Fibroblast of peridontal ligament (primary cell): ENCODE results near the gene NCKAP5.

Source experiments
- DNase-seq: peaks from one replicate; pipeline ENCODE4 v3.0.0-alpha.2; 2010; ENCODE audit errors: extremely low read depth

Gene NCKAP5

GRCh38 chr2:133152801-133153200, 415.5 kb downstream of the NCKAP5 start:
- no peak for DNase-seq

GRCh38 chr2:133148187-133148586, 420.1 kb downstream of the NCKAP5 start:
- DNase-seq, result no peak

- DNase-seq, result peak; percentile 53
Observed at GRCh38 chr2:133146893-133147292, 421.4 kb downstream of the NCKAP5 start.

GRCh38 chr2:133143645-133144044, 424.6 kb downstream of the NCKAP5 start:
- no peak for DNase-seq

GRCh38 chr2:133142087-133142486, 426.2 kb downstream of the NCKAP5 start:
- DNase-seq, result no peak

GRCh38 chr2:133140620-133141019, 427.6 kb downstream of the NCKAP5 start:
- no peak for DNase-seq

- DNase-seq, result no peak
Observed at GRCh38 chr2:133139847-133140533, 428.3 kb downstream of the NCKAP5 start.

- DNase-seq, result no peak
Observed at GRCh38 chr2:133138693-133139092, 429.6 kb downstream of the NCKAP5 start.

GRCh38 chr2:133135035-133135654, 433.1 kb downstream of the NCKAP5 start:
- DNase-seq, result no peak

- no peak for DNase-seq
Observed at GRCh38 chr2:133130548-133131246, 437.6 kb downstream of the NCKAP5 start.

GRCh38 chr2:133124446-133124845, 443.8 kb downstream of the NCKAP5 start:
- DNase-seq, result no peak

- DNase-seq, result no peak
Observed at GRCh38 chr2:133123904-133124303, 444.4 kb downstream of the NCKAP5 start.

DNA sequence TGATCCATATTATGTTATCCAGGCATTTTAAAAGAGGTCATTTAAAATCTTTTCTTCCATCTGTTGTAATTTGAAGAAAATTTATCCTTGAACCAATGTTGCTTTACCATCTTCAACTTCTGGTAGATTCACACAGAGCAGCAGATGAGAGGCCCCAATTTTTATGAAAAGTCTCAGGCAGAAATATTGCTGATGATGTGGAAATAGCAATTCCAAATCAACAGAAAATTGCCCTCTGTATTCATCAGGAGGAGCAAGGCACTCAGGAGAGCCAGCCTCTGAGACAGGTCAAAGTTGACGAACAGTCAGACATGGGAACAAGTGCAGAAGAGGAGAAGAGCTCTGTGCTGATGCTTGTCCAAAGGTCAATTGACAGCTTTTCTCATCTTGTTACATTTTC, 444.9 kb downstream of the NCKAP5 start:
- no peak for DNase-seq

DNA sequence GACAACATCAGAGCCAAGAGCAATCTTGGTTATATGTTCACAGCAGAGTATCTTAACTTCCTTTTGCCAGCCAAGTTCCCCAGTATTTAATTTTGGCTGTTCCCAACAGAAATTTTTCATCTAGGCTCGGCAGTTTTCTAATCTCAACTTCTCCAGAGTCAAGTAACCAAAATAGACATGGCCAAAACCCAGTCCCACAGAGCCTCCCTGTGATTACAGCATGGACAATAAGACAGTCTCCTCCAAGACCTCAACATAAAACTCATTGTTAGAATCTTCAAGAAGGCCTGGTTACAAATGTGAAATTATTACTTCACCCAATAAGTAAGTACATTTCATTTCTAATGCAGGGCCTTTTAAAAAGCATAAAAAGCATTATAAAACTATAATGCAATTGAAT, 445.7 kb downstream of the NCKAP5 start:
- no peak for DNase-seq

- no peak for DNase-seq
Observed at GRCh38 chr2:133120310-133120709, 448.0 kb downstream of the NCKAP5 start.

DNA sequence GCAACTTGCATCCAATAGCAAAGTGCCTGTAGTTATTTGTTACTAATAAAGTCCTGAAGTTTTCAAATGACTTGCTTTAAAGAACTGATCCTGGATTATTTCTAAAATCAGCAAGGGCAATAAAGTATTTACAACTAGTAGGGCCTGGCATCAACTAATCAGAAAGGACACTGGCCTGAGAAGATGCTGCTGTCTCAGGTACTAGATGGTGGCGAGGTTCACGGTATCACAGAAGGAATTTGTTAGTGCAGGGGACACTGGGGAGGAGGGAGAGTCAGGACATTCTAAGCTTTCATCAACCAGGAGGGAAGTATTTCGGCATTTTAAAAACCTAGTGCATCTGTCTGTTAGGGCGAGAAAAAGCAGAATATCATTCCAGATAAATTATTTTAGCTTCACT, 458.1 kb downstream of the NCKAP5 start:
- no peak for DNase-seq

DNA sequence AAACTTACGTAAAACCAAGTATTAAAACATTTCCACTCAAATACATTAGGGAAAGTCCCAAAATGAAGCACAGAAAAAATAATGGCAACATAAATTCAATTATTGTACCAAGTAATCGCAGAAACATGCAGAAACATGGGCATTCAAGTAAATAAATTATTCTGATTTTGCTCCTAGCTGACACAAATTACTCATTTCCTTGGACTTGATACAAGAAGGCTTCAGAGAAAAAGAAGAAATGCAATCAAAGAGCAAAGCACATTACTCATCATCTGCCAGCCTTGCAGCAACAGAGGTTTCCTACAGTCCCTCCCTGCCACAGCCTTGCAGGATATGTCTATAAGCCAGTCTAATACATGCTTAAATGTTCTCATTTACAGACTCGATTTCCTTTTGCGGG, 458.5 kb downstream of the NCKAP5 start:
- peak; percentile 91 for DNase-seq

- no peak for DNase-seq
Observed at GRCh38 chr2:133107058-133107815, 461.0 kb downstream of the NCKAP5 start.

DNA sequence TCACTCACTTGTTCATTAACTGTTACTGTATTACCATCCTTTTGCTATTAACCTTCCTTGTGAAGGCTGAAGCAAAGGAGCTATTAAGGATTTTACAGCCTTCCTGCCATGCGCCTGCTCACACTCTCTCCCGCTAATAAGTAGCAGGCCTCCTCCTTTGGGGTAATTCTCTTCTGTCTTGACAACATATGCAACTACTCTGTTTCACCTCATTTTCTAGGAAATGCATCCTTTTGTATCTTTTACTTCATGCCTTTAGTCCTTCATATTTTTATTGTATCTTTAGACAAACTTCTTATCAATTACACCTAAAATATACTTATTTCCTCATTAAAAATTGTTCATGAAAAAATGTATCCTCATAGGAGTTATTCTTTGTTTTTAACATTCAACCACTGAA, 463.4 kb downstream of the NCKAP5 start:
- DNase-seq, result no peak

DNA sequence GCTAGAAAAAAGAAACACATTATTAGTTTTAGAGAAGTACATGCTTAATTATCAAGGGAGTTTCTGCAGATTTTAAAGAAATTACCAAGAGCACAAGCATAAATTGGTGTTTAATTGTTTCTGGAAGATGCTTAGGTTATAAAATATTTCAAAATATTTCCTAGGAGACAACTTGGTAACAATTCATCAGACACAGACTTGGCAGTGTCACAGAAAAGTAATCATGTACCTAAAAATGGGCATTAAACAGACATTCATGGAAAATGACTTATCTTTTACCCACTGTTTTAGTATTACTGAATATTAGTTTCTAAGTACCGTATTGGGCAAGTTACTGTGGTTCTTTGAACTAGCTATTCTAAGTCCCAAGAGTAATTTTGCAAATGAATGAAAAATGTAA, 469.5 kb downstream of the NCKAP5 start:
- peak; percentile 10 for DNase-seq

GRCh38 chr2:133097666-133098065, 470.6 kb downstream of the NCKAP5 start:
- DNase-seq, result peak; percentile 47

GRCh38 chr2:133092571-133092970, 475.7 kb downstream of the NCKAP5 start:
- peak; percentile 35 for DNase-seq
